H1 (cell line): ENCODE data around the gene CCDC12. TPM values are rescaled to one million over a fixed set of nuclear protein-coding genes. Genes with fewer than 3 reads are reported as not detected.

Experiments used
- NANOG ChIP-seq: IDR thresholded peaks from 2 replicates; pipeline ENCODE4 v1.6.1; 2011; ENCODE audit warnings: low read length, low read depth, mild to moderate bottlenecking, inconsistent platforms; ENCODE audit not compliant: insufficient read depth, poor library complexity, severe bottlenecking
- RFX5 ChIP-seq: IDR thresholded peaks from 2 replicates; pipeline ENCODE4 v1.6.1; 2011; ENCODE audit warnings: low read depth, low read length, improper control_type of control experiment, borderline replicate concordance
- TBP ChIP-seq: IDR thresholded peaks from 2 replicates; pipeline ENCODE4 v1.6.1; 2011; ENCODE audit warnings: low read depth, low read length, improper control_type of control experiment
- polyA plus RNA-seq, 7 experiments: library from polyadenylated mRNA; depleted of rRNA in 3 of 7; stranded (reverse) in 5 of 7; unstranded in 2 of 7; fragments of >200 nt in 5 of 7; fragments of 200-250 nt in 2 of 7; gene quantifications; 1 replicate in 5 of 7; 2 replicates in 1 of 7; 4 replicates in 1 of 7; pipeline versions ENCODE4 v1.2.1 to v1.2.3, GENCODE V29; 2011 to 2013; ENCODE audit warnings: missing spikeins in 2 of 7, mixed read lengths in 2 of 7
- total RNA-seq: library from RNA; stranded (reverse); fragmentation: NEBNext Ultra II Directional; extraction: Animal tissue kit (Norgen Biotek cat#: 25700); gene quantifications from 2 replicates; pipeline ENCODE4 v1.2.1, GENCODE V29; 2021
- TF ChIP-seq, protein P1 (sequence below): fragments of 300-600 bp; sonication (generic); IDR thresholded peaks from 2 replicates; pipeline ENCODE4 v1.7.1; 2012; ENCODE audit warnings: low read length, moderate library complexity, mild to moderate bottlenecking, inconsistent platforms; ENCODE audit not compliant: insufficient replicate concordance

The CCDC12 gene
- total and polyA plus RNA-seq, 2 of the 8 experiments (the other 6 are each of a cell fraction or from before 2014, with no cell fraction given) = 29.5 to 41.3 TPM

DNA sequence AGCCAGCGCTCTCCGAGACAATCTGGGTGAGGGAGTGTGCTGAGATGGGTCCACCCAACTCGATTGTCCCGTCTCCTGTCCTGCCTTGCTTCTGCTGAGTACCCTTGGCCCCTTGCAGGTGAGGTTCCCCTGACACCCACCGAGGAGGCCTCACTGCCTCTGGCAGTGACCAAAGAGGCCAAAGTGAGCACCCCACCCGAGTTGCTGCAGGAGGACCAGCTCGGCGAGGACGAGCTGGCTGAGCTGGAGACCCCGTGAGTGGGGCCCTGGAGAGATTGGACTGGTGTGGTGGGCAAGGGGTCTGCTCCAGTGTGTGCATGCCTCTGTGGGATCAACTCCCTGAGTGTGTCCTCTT lies 26.5 kb upstream of the CCDC12 start (continued):
- TF ChIP-seq, protein P1, sequence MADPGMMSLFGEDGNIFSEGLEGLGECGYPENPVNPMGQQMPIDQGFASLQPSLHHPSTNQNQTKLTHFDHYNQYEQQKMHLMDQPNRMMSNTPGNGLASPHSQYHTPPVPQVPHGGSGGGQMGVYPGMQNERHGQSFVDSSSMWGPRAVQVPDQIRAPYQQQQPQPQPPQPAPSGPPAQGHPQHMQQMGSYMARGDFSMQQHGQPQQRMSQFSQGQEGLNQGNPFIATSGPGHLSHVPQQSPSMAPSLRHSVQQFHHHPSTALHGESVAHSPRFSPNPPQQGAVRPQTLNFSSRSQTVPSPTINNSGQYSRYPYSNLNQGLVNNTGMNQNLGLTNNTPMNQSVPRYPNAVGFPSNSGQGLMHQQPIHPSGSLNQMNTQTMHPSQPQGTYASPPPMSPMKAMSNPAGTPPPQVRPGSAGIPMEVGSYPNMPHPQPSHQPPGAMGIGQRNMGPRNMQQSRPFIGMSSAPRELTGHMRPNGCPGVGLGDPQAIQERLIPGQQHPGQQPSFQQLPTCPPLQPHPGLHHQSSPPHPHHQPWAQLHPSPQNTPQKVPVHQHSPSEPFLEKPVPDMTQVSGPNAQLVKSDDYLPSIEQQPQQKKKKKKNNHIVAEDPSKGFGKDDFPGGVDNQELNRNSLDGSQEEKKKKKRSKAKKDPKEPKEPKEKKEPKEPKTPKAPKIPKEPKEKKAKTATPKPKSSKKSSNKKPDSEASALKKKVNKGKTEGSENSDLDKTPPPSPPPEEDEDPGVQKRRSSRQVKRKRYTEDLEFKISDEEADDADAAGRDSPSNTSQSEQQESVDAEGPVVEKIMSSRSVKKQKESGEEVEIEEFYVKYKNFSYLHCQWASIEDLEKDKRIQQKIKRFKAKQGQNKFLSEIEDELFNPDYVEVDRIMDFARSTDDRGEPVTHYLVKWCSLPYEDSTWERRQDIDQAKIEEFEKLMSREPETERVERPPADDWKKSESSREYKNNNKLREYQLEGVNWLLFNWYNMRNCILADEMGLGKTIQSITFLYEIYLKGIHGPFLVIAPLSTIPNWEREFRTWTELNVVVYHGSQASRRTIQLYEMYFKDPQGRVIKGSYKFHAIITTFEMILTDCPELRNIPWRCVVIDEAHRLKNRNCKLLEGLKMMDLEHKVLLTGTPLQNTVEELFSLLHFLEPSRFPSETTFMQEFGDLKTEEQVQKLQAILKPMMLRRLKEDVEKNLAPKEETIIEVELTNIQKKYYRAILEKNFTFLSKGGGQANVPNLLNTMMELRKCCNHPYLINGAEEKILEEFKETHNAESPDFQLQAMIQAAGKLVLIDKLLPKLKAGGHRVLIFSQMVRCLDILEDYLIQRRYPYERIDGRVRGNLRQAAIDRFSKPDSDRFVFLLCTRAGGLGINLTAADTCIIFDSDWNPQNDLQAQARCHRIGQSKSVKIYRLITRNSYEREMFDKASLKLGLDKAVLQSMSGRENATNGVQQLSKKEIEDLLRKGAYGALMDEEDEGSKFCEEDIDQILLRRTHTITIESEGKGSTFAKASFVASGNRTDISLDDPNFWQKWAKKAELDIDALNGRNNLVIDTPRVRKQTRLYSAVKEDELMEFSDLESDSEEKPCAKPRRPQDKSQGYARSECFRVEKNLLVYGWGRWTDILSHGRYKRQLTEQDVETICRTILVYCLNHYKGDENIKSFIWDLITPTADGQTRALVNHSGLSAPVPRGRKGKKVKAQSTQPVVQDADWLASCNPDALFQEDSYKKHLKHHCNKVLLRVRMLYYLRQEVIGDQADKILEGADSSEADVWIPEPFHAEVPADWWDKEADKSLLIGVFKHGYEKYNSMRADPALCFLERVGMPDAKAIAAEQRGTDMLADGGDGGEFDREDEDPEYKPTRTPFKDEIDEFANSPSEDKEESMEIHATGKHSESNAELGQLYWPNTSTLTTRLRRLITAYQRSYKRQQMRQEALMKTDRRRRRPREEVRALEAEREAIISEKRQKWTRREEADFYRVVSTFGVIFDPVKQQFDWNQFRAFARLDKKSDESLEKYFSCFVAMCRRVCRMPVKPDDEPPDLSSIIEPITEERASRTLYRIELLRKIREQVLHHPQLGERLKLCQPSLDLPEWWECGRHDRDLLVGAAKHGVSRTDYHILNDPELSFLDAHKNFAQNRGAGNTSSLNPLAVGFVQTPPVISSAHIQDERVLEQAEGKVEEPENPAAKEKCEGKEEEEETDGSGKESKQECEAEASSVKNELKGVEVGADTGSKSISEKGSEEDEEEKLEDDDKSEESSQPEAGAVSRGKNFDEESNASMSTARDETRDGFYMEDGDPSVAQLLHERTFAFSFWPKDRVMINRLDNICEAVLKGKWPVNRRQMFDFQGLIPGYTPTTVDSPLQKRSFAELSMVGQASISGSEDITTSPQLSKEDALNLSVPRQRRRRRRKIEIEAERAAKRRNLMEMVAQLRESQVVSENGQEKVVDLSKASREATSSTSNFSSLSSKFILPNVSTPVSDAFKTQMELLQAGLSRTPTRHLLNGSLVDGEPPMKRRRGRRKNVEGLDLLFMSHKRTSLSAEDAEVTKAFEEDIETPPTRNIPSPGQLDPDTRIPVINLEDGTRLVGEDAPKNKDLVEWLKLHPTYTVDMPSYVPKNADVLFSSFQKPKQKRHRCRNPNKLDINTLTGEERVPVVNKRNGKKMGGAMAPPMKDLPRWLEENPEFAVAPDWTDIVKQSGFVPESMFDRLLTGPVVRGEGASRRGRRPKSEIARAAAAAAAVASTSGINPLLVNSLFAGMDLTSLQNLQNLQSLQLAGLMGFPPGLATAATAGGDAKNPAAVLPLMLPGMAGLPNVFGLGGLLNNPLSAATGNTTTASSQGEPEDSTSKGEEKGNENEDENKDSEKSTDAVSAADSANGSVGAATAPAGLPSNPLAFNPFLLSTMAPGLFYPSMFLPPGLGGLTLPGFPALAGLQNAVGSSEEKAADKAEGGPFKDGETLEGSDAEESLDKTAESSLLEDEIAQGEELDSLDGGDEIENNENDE = no peak
- TF ChIP-seq TBP (no peak), RFX5 (no peak), NANOG (no peak)
- TF ChIP-seq, all 59 proteins: peak for 0
